Activated T-helper 2 cell treated with anti-CD3 and anti-CD28 coated beads, Interferon-gamma antibody, Interleukin-2, Interleukin-4, amounts not matched to agents 10 μg/mL and 5 μg/mL and 100 μg/mL, durations not matched to agents 14 hours and 24 hours and 36 hours (primary cell): Measurements from ENCODE around the gene FXYD6. TPM values are rescaled to one million over a fixed set of nuclear protein-coding genes. Genes with fewer than 3 reads are reported as not detected.

Experiments
- total RNA-seq: library from RNA; stranded (reverse); gene quantifications from 2 replicates; pipeline ENCODE4 v1.2.3, GENCODE V29; 2022

FXYD6 gene
- total RNA-seq, 1 donor from 2014 or later = 0.11 TPM

Other genes starting within 250 kb of the FXYD6 start
- gene DSCAML1, start 79.4 kb downstream of the FXYD6 start, total RNA-seq = not detected in 2 replicates
- gene FXYD2, start 51.9 kb downstream of the FXYD6 start, total RNA-seq = 0.48 and 0.51 TPM in 2 replicates
- gene TMPRSS13, start 52.7 kb upstream of the FXYD6 start, total RNA-seq = 2.7 and 5.3 TPM in 2 replicates
- 144 and 147 TPM in 2 replicates for gene IL10RA, start 109.7 kb upstream of the FXYD6 start, total RNA-seq
- gene TMPRSS4, start 200.4 kb upstream of the FXYD6 start, total RNA-seq = not detected in 2 replicates
- 1.7 and 1.9 TPM in 2 replicates for gene SMIM35, start 210.3 kb upstream of the FXYD6 start, total RNA-seq